Pancreas (tissue), 10 donors: ENCODE data around the gene HTR3E. TPM values are rescaled to one million over a fixed set of nuclear protein-coding genes. Genes with fewer than 3 reads are reported as not detected.

Experiments used
- ATAC-seq, 4 donors: fragments of 200-7000 bp; cut with Tn5 transposase; one replicate each; pipeline versions ENCODE4 v1.8.0 to v1.9.1; 2020; ENCODE audit warnings: mild to moderate bottlenecking in 4 of 4, moderate library complexity in 4 of 4
- DNase-seq, 6 donors: peaks; one replicate each; pipeline ENCODE4 v3.0.0-alpha.2; 2020
- FAIRE-seq: peaks from 2 replicates; lab custom pipeline; 2012; peaks lifted over from hg19 to GRCh38; lab: Jason Lieb, UNC
- H3K27ac ChIP-seq, 4 donors: fragments of 200-600 bp; sonication (generic); 1 replicate in 3 of 4; 2 replicates in 1 of 4; pipeline versions ENCODE4 v1.5.0 to v1.8.0; 2020
- H3K27me3 ChIP-seq, 4 donors: fragments of 200-600 bp; one replicate each; pipeline ENCODE4 v1.8.0; 2021
- H3K36me3 ChIP-seq, 3 donors: fragments of 200-600 bp; sonication (generic) in 1 of 3; one replicate each; pipeline versions ENCODE4 v1.5.0 to v1.8.0; 2020 to 2021
- H3K4me1 ChIP-seq, 3 donors: fragments of 200-600 bp; one replicate each; pipeline ENCODE4 v1.8.0; 2021
- H3K4me3 ChIP-seq, 4 donors: fragments of 200-600 bp; sonication (generic) in 2 of 4; one replicate each; pipeline versions ENCODE4 v1.5.0 to v1.8.0; 2020 to 2021
- H3K9me3 ChIP-seq, 4 donors: fragments of 200-600 bp; one replicate each; pipeline ENCODE4 v1.8.0; 2021
- WGBS, 2 donors: extraction: QIAGEN DNeasy Blood & Tissue Kit; methylation state at CpG; one replicate each; pipeline ENCODE4 v1.1.7; 2013; 5-methylcytosine and 5-hydroxymethylcytosine counted together
- intact Hi-C, 3 donors: fragments of 100-400 bp; cut with DNase I; formaldehyde crosslinking; loops; one replicate each; pipeline versions ENCODE4 v1.11.1 to v1.14.2; 2022
- polyA plus RNA-seq, 2 donors: library from polyadenylated mRNA; stranded (reverse); fragments of 200-250 nt; gene quantifications; one replicate each; pipeline ENCODE4 v1.2.3, GENCODE V29; 2013
- total RNA-seq, 6 donors: library from RNA; stranded (reverse); fragmentation: NEBNext Ultra II Directional in 4 of 6; extraction: Animal tissue kit (Norgen Biotek cat#: 25700) in 4 of 6; gene quantifications; one replicate each; pipeline versions ENCODE4 v1.2.1 to v1.2.4, GENCODE V29; 2021 to 2023
- TF ChIP-seq, protein P1 (sequence below), 4 donors: fragments of 200-600 bp; sonication (generic) in 3 of 4; IDR thresholded peaks; one replicate each; pipeline versions ENCODE4 v1.5.0 to v1.8.0; 2021; ENCODE audit warnings: antibody characterized with exemption in 4 of 4
- donor health status: healthy with polysubstance abuse.
- donor health status: DM: no; HTN: no; CAD: no; lungs with moderate emphysema.
- donor health status: DM: no; HTN: no; CAD: no.
- donor health status: control.
- donor health status: control.
- donor health status: Bipolar disorder and iron deficiency.
- donor health status: DM: yes; HTN: yes; CAD: no.
- donor health status: DM: no; HTN: no; CAD: no.
- donor health status: DM: no; HTN: no; CAD: no.
- donor health status: DM: yes; HTN: yes; CAD: no.

The HTR3E gene
- total and polyA plus RNA-seq, 8 donors, result 0.41 TPM; not detected in 7

GRCh38 chr3:184073621-184074020, 23.2 kb upstream of the HTR3E start:
- no peak overlapping the region for H3K4me3 ChIP-seq
- no peak overlapping the region for H3K27ac ChIP-seq
- no peak for FAIRE-seq
- no peaks in the 10 kb centered on the region for H3K4me1 ChIP-seq
- no peaks in the 10 kb centered on the region for H3K36me3 ChIP-seq
- H3K27me3 ChIP-seq, result no peaks in the 10 kb centered on the region
- DNase-seq, result no peak
- H3K9me3 ChIP-seq, result no peaks in the 10 kb centered on the region
- intact Hi-C loops, result no loop called here
- no peak for ATAC-seq
- WGBS, 2 donors, result 75 to 76% methylated on average over 4 of the region's 4 CpGs
- TF ChIP-seq, protein P1, sequence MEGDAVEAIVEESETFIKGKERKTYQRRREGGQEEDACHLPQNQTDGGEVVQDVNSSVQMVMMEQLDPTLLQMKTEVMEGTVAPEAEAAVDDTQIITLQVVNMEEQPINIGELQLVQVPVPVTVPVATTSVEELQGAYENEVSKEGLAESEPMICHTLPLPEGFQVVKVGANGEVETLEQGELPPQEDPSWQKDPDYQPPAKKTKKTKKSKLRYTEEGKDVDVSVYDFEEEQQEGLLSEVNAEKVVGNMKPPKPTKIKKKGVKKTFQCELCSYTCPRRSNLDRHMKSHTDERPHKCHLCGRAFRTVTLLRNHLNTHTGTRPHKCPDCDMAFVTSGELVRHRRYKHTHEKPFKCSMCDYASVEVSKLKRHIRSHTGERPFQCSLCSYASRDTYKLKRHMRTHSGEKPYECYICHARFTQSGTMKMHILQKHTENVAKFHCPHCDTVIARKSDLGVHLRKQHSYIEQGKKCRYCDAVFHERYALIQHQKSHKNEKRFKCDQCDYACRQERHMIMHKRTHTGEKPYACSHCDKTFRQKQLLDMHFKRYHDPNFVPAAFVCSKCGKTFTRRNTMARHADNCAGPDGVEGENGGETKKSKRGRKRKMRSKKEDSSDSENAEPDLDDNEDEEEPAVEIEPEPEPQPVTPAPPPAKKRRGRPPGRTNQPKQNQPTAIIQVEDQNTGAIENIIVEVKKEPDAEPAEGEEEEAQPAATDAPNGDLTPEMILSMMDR (IDR thresholded peaks at IDR 0.05), result no peak

DNA sequence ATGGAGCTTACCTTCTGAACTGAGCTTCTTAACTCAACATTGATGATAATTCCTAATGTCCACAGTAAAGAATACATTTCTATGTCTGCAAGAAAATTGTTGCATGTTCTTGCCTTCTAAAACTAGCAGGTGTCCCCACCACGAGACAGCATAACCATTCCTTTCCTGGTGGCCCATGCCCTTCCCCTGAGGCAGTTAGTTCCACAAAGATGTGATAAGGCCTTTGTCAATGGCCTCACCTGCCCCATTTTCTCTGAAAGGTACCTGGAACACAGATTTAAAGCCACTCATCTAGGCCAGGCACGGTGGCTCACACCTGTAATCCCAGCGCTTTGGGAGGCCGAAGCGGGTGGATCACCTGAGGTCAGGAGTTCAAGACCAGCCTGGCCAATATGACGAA, 21.0 kb upstream of the HTR3E start:
- intact Hi-C loops, result no loop called here
- WGBS, 2 donors, result 89 to 90% methylated on average over 6 of the region's 6 CpGs
- FAIRE-seq, result no peak

GRCh38 chr3:184077881-184078280, 19.0 kb upstream of the HTR3E start:
- TF ChIP-seq, protein P1 (IDR thresholded peaks at IDR 0.05), result no peak
- no peak for ATAC-seq
- no peak for FAIRE-seq
- intact Hi-C loops, result no loop called here
- Histone ChIP-seq H3K27me3 (no peaks in the 10 kb centered on the region), H3K4me1 (no peaks in the 10 kb centered on the region), H3K9me3 (no peaks in the 10 kb centered on the region), H3K36me3 (no peaks in the 10 kb centered on the region), H3K4me3 (no peak overlapping the region), H3K27ac (no peak overlapping the region)
- DNase-seq, result no peak
- 74 to 78% methylated on average over 5 of the region's 5 CpGs for WGBS, 2 donors

More for the DNA sequence above, 21.0 kb upstream of the HTR3E start:
- DNase-seq (no peak), ATAC-seq (no peak)
- H3K27ac ChIP-seq, result no peak overlapping the region
- H3K36me3 ChIP-seq, result no peaks in the 10 kb centered on the region
- no peak overlapping the region for H3K4me3 ChIP-seq
- TF ChIP-seq, protein P1 (IDR thresholded peaks at IDR 0.05), result no peak
- no peaks in the 10 kb centered on the region for H3K4me1 ChIP-seq
- H3K27me3 ChIP-seq, result no peaks in the 10 kb centered on the region
- no peaks in the 10 kb centered on the region for H3K9me3 ChIP-seq

DNA sequence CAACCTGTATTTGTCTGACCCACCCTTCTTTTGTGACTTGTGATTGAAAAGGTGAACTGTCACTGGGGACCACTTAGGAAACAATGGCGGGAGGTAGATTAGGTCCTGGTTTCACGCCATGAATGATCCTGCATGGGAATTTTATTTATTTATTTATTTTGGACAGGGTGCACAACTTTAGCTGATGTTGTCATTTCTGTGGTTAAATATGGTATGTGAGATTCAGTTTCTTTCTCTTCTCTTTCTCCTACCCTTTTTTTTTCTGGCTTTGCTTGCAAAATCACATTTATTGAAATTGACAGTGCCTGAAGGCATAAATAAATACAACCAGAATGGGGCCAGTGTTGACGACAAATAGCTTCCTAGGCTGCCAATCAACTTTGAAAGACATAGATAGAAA, 18.0 kb upstream of the HTR3E start:
- H3K27ac ChIP-seq, result no peak overlapping the region
- no peak for FAIRE-seq
- intact Hi-C loops, result no loop called here

GRCh38 chr3:184081116-184081830, 15.6 kb upstream of the HTR3E start:
- DNase-seq (no peak), FAIRE-seq (no peak), ATAC-seq (no peak)
- Histone ChIP-seq H3K27ac (no peak overlapping the region), H3K36me3 (no peaks in the 10 kb centered on the region), H3K9me3 (no peaks in the 10 kb centered on the region), H3K27me3 (no peaks in the 10 kb centered on the region), H3K4me3 (no peak overlapping the region), H3K4me1 (no peaks in the 10 kb centered on the region)
- WGBS, 2 donors, result 75 to 84% methylated on average over 16 of the region's 16 CpGs
- TF ChIP-seq, protein P1 (IDR thresholded peaks at IDR 0.05), result no peak
- intact Hi-C loops, result no loop called here

More for the DNA sequence above, 18.0 kb upstream of the HTR3E start:
- WGBS, 2 donors, result 74 to 91% methylated on average over 3 of the region's 3 CpGs
- no peaks in the 10 kb centered on the region for H3K4me1 ChIP-seq
- DNase-seq, result no peak
- H3K9me3 ChIP-seq, result no peaks in the 10 kb centered on the region
- no peaks in the 10 kb centered on the region for H3K36me3 ChIP-seq
- TF ChIP-seq, protein P1 (IDR thresholded peaks at IDR 0.05), result no peak
- H3K4me3 ChIP-seq, result no peak overlapping the region
- H3K27me3 ChIP-seq, result no peaks in the 10 kb centered on the region
- ATAC-seq, result no peak
